B cell (primary cell): ENCODE data around the gene P2RY14. TPM values are rescaled to one million over a fixed set of nuclear protein-coding genes. Genes with fewer than 3 reads are reported as not detected.

Experiments
- ATAC-seq: fragments of 200-7000 bp; cut with Tn5 transposase; one replicate; pipeline ENCODE4 v1.10.0; 2021; ENCODE audit warnings: low read depth, mild to moderate bottlenecking, moderate number of reproducible peaks, moderate library complexity
- CTCF ChIA-PET: fragments of 350-600 bp; sonication (Branson Sonifier 250); formaldehyde crosslinking; loops from one replicate; lab custom pipeline; 2021; ENCODE audit warnings: antibody characterized with exemption, inconsistent platforms; lab: Charles Lee
- POLR2A ChIA-PET: fragments of 350-600 bp; sonication (Branson Sonifier 250); formaldehyde crosslinking; loops from one replicate; lab custom pipeline; 2021; ENCODE audit warnings: antibody characterized with exemption; lab: Charles Lee
- DNase-seq: peaks from one replicate; pipeline ENCODE4 v3.0.0; 2013
- H2AFZ ChIP-seq: 2 replicates; pipeline ENCODE4 v1.6.1; 2012; ENCODE audit warnings: mild to moderate bottlenecking, low read depth, low read length; ENCODE audit not compliant: insufficient read depth, poor library complexity, severe bottlenecking
- H3K27ac ChIP-seq, 2 donors: 1 replicate in 1 of 2; 2 replicates in 1 of 2; pipeline ENCODE4 v1.5.1; 2012 to 2013; ENCODE audit warnings: low read length in 2 of 2, mild to moderate bottlenecking in 2 of 2, moderate library complexity in 1 of 2
- H3K27me3 ChIP-seq, 4 experiments: fragments of 200-600 bp in 1 of 4; sonication (generic) in 1 of 4; replicated peaks in 1 of 4; 1 replicate in 2 of 4; 2 replicates in 2 of 4; pipeline versions ENCODE4 v1.6.1 to v1.7.0; 2013 to 2016; ENCODE audit warnings: low read length in 3 of 4, mild to moderate bottlenecking in 2 of 4, mixed read lengths in 1 of 4, moderate library complexity in 1 of 4; ENCODE audit not compliant: insufficient read depth in 4 of 4, control insufficient read depth in 3 of 4; ENCODE audit errors: control extremely low read depth in 1 of 4
- H3K36me3 ChIP-seq, 2 experiments: replicated peaks in 1 of 2; 1 replicate in 1 of 2; 2 replicates in 1 of 2; pipeline versions ENCODE4 v1.6.1 to v1.7.1; 2013; ENCODE audit warnings: low read length in 1 of 2; ENCODE audit not compliant: insufficient read depth in 2 of 2, control insufficient read depth in 1 of 2; ENCODE audit errors: control extremely low read depth in 1 of 2, extremely low read depth in 1 of 2
- H3K4me1 ChIP-seq, 2 donors: fragments of 200-600 bp in 1 of 2; sonication (generic) in 1 of 2; 1 replicate in 1 of 2; 2 replicates in 1 of 2; pipeline versions ENCODE4 v1.5.1 to v1.6.1; 2013 to 2017; ENCODE audit warnings: low read length in 2 of 2; ENCODE audit not compliant: control insufficient read depth in 2 of 2, insufficient read depth in 2 of 2
- H3K4me2 ChIP-seq: replicated peaks from 2 replicates; pipeline ENCODE3; 2012; ENCODE audit warnings: mild to moderate bottlenecking, low read depth, low read length; ENCODE audit not compliant: poor library complexity, severe bottlenecking
- H3K4me3 ChIP-seq, 5 experiments: fragments of 200-600 bp in 1 of 5; sonication (generic) in 1 of 5; 1 replicate in 3 of 5; 2 replicates in 2 of 5; pipeline versions ENCODE4 v1.5.1 to v1.7.0; 2011 to 2016; ENCODE audit warnings: low read length in 4 of 5, mild to moderate bottlenecking in 4 of 5, low read depth in 2 of 5, control low read depth in 1 of 5, moderate library complexity in 1 of 5; ENCODE audit not compliant: insufficient read depth in 1 of 5; ENCODE audit errors: control extremely low read depth in 1 of 5, extremely low read depth in 1 of 5
- H3K79me2 ChIP-seq: fragments of 200-600 bp; sonication (generic); one replicate; pipeline ENCODE4 v1.6.0; 2016; ENCODE audit warnings: low read length; ENCODE audit not compliant: control insufficient read depth, insufficient read depth
- H3K9ac ChIP-seq: fragments of 200-600 bp; sonication (generic); 2 replicates; pipeline ENCODE4 v1.6.1; 2017; ENCODE audit warnings: mild to moderate bottlenecking, low read length, moderate library complexity
- H3K9me3 ChIP-seq, 3 donors: one replicate each; pipeline versions ENCODE4 v1.6.1 to v1.7.1; 2013; ENCODE audit warnings: low read length in 2 of 3; ENCODE audit not compliant: control insufficient read depth in 2 of 3, insufficient read depth in 1 of 3; ENCODE audit errors: control extremely low read depth in 1 of 3
- H4K20me1 ChIP-seq: 2 replicates; pipeline ENCODE4 v1.6.0; 2012; ENCODE audit warnings: mild to moderate bottlenecking, low read length; ENCODE audit not compliant: insufficient read depth, control insufficient read depth, poor library complexity, severe bottlenecking
- H3K27ac Mint-ChIP-seq: one replicate; pipeline ENCODE4 v1.8.0; 2021; ENCODE audit warnings: mixed read lengths
- H3K27me3 Mint-ChIP-seq: one replicate; pipeline ENCODE4 v1.8.0; 2021; ENCODE audit warnings: mixed read lengths
- H3K4me1 Mint-ChIP-seq: one replicate; pipeline ENCODE4 v1.8.0; 2021; ENCODE audit warnings: mixed read lengths
- H3K4me3 Mint-ChIP-seq: one replicate; pipeline ENCODE4 v1.8.0; 2021; ENCODE audit warnings: mixed read lengths
- H3K9me3 Mint-ChIP-seq: one replicate; pipeline ENCODE4 v1.8.0; 2022; ENCODE audit warnings: mixed read lengths; ENCODE audit not compliant: insufficient read depth
- EZH2 ChIP-seq: IDR thresholded peaks from 2 replicates; pipeline ENCODE4 v1.6.1; 2012; ENCODE audit warnings: borderline replicate concordance, low read depth, mild to moderate bottlenecking, moderate library complexity, low read length; ENCODE audit not compliant: insufficient read depth, poor library complexity, severe bottlenecking
- WGBS: methylation state at CpG from one replicate; pipeline ENCODE4 v1.1.5; 2013; ENCODE audit warnings: missing lambda C conversion rate; ENCODE audit not compliant: insufficient coverage; 5-methylcytosine and 5-hydroxymethylcytosine counted together
- intact Hi-C: fragments of 100-400 bp; cut with micrococcal nuclease; formaldehyde crosslinking; loops from one replicate; pipeline ENCODE4 v1.10.0; 2022
- polyA plus RNA-seq: library from polyadenylated mRNA; depleted of rRNA; stranded (reverse); fragments of >200 nt; gene quantifications from 2 replicates; pipeline ENCODE4 v1.2.3, GENCODE V29; 2012
- total RNA-seq, 2 donors: library from RNA; stranded (reverse); fragments of 120-200 nt in 1 of 2; gene quantifications; 1 replicate in 1 of 2; 2 replicates in 1 of 2; pipeline versions ENCODE4 v1.2.3 to v1.2.4, GENCODE V29; 2013 to 2022
- TF ChIP-seq, protein P1 (sequence below): fragments of 200-600 bp; IDR thresholded peaks from one replicate; pipeline ENCODE4 v1.8.0; 2022; ENCODE audit warnings: antibody characterized with exemption, mild to moderate bottlenecking

The P2RY14 gene
- total and polyA plus RNA-seq, 2 donors (not counting 1 experiment from before 2014, with no cell fraction given), result 7.0 to 11.3 TPM

DNA sequence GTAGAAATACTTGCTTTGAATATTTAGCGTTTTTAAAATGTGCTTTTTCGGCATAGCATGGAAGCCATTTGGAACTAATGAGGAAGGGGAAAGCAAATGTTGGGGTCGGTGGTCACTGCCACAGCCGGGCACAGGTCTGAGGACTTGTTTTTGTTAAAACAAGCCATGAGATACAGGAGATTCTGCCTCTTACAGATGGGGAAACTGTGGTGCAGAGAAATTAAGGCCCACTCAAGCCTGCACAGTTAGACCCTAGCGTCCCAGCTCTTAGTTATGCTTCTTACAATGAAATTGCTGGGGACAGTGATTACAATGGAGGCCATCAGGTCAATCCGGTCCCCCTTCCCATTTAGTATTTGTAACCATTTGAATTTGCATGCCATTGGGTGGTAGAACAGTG is 72.9 kb downstream of the P2RY14 start:
- intact Hi-C loops, result no loop called here
- Histone ChIP-seq H3K4me1 (no peaks in the 10 kb centered on the region), H3K4me3 (no peak overlapping the region), H3K27ac (no peak overlapping the region), H3K79me2 (no peaks in the 10 kb centered on the region), H3K36me3 (no peaks in the 10 kb centered on the region), H4K20me1 (no peaks in the 10 kb centered on the region), H3K27me3 (no peaks in the 10 kb centered on the region), H3K9me3 (no peaks in the 10 kb centered on the region), H2AFZ (no peak overlapping the region), H3K9ac (no peak overlapping the region), H3K4me2 (no peak overlapping the region)
- no peak overlapping the region for H3K27ac Mint-ChIP-seq
- no peak overlapping the region for H3K4me3 Mint-ChIP-seq
- ChIA-PET CTCF (interaction anchor here (1.7 kb wide), 1 partner anchor 37 kb away, joined by 5 read pairs; no protein-coding TSS in a partner anchor), POLR2A (no interaction called here)
- 96% methylated on average over 5 of the region's 6 CpGs for WGBS
- H3K27me3 Mint-ChIP-seq, result peaks cover 4% of the 10 kb centered on the region
- DNase-seq (no peak), ATAC-seq (no peak)
- H3K4me1 Mint-ChIP-seq, result peaks cover under 1% of the 10 kb centered on the region
- TF ChIP-seq, protein P1, sequence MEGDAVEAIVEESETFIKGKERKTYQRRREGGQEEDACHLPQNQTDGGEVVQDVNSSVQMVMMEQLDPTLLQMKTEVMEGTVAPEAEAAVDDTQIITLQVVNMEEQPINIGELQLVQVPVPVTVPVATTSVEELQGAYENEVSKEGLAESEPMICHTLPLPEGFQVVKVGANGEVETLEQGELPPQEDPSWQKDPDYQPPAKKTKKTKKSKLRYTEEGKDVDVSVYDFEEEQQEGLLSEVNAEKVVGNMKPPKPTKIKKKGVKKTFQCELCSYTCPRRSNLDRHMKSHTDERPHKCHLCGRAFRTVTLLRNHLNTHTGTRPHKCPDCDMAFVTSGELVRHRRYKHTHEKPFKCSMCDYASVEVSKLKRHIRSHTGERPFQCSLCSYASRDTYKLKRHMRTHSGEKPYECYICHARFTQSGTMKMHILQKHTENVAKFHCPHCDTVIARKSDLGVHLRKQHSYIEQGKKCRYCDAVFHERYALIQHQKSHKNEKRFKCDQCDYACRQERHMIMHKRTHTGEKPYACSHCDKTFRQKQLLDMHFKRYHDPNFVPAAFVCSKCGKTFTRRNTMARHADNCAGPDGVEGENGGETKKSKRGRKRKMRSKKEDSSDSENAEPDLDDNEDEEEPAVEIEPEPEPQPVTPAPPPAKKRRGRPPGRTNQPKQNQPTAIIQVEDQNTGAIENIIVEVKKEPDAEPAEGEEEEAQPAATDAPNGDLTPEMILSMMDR, result no peak
- TF ChIP-seq EZH2, result no peak
- no peaks in the 10 kb centered on the region for H3K9me3 Mint-ChIP-seq

DNA sequence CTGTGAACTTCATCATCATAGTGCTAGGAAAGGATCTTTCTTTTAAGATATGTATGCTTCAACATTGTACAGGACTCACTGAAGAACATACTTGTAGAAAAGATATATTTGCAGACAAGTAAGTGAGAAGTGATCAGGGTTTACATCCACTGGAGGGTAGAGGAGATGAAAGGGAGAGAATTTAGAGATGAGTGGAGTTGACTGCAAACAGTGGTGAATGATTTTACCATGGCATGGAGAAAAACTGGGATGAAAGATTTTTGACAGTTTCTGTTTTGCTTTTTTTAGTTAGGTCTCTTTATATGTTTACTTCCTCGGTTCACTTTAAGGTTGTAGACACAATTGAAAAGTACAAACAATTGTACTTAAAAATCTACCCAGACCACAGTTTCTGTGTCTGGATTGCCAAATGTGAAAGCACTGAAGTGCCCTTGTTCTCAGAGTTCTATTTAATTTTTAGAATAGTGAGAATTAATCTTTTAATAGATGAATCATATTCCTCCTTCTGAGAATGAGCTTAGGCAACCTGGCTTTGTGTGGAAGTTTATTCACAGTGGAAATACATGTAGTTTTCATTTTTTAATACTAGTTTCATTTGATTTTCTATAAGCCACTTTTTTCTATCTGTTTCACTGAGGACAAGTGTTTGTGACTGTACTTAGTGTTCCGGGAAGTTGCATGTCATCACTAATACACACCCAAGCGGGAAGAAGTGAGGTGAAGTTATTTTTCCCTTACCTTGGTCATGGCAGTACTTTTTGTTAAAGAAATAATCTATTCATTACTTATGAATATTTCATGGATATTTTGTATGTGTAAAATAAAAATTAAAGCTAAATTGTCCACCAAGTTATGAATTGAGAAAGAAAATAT is 73.6 kb downstream of the P2RY14 start:
- H3K4me3 ChIP-seq, result no peak overlapping the region
- DNase-seq, result no peak

More for the DNA sequence above, 73.6 kb downstream of the P2RY14 start:
- Histone ChIP-seq H4K20me1 (no peaks in the 10 kb centered on the region), H3K79me2 (no peaks in the 10 kb centered on the region), H3K27ac (no peak overlapping the region), H3K9me3 (no peaks in the 10 kb centered on the region), H3K4me1 (no peaks in the 10 kb centered on the region), H3K36me3 (no peaks in the 10 kb centered on the region), H3K27me3 (no peaks in the 10 kb centered on the region), H3K4me2 (no peak overlapping the region), H2AFZ (no peak overlapping the region), H3K9ac (no peak overlapping the region)
- POLR2A ChIA-PET, result no interaction called here
- Mint-ChIP-seq H3K27ac (no peak overlapping the region), H3K4me1 (no peaks in the 10 kb centered on the region), H3K4me3 (no peak overlapping the region), H3K9me3 (no peaks in the 10 kb centered on the region), H3K27me3 (peaks cover 4% of the 10 kb centered on the region)
- intact Hi-C loops, result no loop called here
- CTCF ChIA-PET, result interaction anchor here (1.7 kb wide), 1 partner anchor 37 kb away, joined by 5 read pairs; no protein-coding TSS in a partner anchor
- no peak for ATAC-seq
- no peak for TF ChIP-seq EZH2
- TF ChIP-seq, protein P1, result no peak
- WGBS, result no CpG with 5 or more reads among the region's 3 CpGs
